HG02870 (cell line): ENCODE data around the gene PLPP3.

ENCODE experiments used
- ATAC-seq: cut with Tn5 transposase; IDR thresholded peaks from one replicate; pipeline ENCODE4 v1.9.1; 2021; ENCODE audit warnings: mild to moderate bottlenecking, moderate library complexity; ENCODE audit not compliant: unreplicated experiment

The PLPP3 gene

DNA sequence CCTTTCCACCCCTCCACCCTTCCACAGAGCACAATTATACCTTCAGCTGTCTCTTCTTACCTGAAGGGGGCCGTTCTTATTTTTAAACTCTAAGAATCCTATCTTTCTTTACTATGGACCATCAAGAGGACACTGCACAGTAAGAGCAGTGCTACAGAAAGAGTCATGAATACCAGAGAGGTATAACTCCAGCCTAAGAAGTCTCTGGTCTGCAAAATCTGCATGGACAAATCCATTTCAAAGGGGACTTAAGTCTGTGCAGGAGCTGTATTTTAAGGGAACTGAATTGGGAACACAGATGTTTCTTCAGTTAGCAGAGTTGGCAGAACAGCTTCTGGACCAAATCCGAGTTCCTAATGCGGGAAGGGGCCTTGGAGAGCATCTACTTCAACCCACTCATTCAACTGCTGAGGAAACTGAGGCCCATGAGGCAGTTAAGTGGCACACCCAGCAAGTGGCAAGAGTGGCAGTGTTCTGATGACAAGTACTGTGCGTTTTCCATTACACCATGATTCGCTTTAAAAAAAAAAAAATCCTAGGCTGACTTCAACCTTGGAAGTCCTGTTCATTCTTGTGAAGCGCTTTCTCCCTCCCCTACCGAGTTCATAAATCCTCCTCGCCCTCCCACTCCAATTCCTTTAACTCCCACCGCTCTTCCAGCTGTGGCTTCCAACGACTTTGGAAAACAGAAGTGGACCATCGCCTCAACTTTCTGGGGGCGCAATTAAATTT, 1.8 kb downstream of the PLPP3 start:
- ATAC-seq: no peak

DNA sequence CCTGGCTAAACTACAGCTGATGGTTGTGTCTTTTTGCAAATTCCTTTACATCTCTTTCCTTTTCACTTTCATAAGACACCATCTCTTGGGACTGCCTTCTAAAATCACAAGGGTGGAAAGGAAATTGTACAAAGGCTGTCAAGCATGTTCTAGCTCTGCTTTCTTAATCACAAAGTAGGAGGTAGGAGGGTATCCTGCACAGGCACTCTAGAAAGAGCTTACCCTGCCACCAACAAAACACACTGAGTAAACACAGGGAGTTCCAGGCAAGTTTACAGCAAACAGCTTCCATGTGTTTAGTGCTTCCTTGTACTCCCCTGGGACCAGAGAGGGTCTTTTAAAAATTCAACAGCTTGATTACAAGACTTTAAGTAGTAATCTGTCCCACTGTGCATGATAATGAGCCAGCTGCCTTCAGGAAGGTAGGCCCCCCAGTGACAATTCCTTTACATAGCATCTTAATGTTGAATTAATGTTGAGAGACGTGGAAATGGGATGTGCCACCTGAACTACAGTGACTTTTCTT, 2.4 kb downstream of the PLPP3 start:
- no peak for ATAC-seq

DNA sequence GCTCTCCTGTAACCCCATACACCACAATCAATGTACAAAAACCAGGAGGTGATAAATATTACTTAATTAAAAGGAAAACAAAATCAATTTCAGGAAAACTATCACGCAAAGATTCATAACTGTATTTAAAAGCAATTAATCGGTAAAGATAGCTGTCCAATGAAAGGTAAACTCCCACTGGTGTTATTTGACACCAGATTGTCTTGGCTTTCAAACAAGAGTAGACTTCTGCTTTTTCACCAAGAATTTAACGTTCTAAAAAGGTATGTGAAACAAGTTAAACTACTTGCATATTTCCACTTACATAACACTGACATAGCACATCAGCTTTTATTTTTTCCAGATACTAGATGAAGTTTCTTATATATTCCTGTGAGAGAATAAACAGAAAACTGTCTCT, 3.5 kb downstream of the PLPP3 start:
- ATAC-seq: no peak

DNA sequence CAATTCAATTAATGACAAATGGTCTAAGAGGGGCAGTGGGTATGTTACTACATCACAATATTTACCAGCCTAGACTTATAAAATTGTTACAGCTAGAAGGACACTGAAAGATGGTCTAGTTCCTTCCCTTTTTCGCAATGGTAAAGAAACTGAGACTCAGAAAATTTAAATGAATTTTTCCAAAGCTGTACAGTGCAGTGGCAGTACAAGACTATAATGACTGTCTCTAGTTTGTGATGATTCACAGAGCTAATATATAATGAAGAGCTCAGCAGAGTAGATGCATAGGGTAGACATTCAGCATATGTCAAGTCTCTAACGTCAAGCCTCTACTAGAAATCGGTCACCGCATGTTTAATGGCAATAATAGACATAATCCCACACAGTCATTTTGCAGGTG, 4.6 kb downstream of the PLPP3 start:
- ATAC-seq: no peak

DNA sequence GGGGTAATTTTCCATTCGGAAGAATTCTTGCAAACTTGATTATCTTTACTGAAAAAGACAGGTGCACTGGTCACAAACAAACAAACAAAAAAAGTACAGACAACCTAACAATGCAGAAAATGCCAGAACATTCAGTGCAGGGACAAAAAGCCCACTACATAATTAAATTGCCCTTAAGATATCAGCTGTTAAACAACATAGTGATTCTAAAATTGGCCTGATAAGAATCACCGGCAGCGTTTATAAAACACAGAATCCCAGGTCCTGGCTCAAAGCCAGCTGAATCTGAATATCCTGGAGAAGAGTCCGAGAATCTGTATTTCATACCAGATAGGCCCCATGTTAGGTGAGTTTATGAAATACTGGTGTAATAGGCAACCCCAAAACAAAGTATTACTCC, 6.1 kb downstream of the PLPP3 start:
- no peak for ATAC-seq

DNA sequence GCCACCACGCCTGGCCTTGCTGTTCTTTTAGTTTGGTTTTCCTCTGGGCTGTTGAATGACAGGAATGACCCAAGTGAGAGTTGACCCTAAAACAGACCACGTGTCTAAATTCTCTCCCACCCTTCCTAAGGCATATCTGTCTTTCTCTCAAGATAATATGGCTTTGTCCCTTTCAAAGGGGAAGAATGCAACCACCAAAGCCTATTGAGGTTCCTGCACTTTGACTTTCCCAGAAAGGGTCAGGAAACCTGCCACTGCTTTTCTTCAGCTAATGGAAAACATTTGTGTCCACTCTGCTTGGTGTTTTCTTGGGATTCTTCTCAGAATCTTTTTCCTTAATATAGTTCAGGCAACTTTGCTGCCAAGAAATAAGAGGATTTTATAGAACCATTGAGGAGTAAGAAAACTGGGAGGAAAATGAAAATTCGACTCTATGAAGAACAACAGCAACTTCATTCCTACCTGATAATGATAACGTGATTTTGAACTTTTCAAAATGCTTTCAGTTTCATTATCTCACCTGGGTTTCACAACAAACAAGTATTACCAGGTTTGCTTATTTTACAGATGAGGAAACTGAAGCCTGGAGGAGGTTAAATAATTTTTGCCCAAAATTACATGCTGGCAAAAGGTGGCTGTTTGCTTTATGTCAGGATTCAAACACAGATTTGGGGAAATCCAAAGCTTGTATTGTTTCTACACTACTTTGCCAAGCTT, 6.9 kb downstream of the PLPP3 start:
- no peak for ATAC-seq

DNA sequence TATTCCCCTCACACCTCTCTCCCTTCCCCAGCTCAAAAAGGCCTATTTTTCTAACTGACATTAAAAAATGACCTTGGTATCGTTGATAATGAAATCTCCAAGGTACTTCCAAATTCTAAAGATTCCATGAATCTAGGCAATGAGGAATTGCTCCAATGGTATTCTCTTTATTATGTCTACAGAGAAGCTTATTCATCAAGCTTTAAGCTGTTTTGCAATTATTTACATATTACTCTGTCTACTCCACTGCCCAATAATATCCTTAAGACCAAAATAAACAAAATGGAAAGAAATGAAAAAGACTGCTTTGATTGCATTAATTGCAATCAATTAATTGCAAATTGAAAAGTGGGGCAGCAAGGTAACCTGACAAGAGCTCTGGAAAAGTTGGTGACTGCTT, 7.9 kb downstream of the PLPP3 start:
- no peak for ATAC-seq

DNA sequence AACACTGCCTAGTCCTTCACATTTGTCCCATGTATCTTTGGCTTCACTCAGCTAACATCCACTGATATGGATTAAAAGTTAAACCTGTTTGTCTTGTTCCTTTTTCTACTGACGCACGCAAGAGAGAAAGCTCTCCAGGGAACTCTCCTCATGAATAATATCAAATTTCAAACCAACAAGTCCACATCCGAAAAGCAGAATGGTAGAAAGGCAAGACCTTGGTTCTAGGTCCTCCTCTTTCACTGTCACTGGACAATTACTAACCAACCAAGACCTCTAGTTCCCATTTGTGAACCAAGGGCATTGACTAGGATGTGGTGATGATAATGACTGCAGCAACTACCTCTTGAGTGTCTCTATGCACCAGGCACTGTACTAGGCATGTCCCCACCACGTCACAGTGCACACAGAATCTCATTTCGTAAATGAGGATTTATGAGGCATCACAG, 8.4 kb downstream of the PLPP3 start:
- no peak for ATAC-seq

DNA sequence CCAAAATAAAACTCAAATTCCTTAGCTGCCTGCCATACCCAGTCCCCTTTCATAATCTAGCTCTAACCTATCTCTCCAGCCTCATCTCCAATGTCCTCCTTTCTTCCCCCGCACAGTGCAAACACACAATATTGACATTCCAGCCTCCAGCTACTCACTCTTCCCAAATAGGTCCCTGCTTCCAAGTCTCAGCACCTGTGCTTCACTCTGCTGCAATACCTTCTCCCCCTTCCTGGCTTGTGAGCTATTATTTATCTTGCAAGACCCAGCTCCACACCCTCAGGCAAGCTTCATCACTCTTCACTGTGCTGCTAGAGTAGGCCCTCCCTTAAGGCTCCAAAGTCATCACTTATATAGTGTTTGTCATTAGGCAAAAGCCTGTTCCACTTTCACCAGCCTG, 9.7 kb downstream of the PLPP3 start:
- no peak for ATAC-seq

DNA sequence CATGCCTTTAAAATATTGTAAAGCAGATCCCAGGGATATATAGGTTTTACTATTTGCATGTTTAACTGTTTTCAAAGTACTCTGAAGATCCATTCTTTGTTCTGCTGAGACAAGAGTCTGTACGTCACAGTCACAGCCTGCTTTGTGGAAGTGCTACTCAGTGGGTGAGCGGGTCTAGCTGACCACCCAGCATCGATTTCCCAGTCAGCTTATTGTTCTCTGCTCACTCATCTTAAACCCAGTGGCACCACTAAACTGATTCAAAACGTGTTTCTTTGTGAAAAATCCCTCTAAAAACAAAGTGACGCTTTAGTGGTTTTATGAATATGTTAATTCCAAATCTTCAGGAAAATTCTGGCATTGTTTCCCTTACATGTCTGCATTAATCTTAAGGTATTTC, 12.4 kb downstream of the PLPP3 start:
- no peak for ATAC-seq

DNA sequence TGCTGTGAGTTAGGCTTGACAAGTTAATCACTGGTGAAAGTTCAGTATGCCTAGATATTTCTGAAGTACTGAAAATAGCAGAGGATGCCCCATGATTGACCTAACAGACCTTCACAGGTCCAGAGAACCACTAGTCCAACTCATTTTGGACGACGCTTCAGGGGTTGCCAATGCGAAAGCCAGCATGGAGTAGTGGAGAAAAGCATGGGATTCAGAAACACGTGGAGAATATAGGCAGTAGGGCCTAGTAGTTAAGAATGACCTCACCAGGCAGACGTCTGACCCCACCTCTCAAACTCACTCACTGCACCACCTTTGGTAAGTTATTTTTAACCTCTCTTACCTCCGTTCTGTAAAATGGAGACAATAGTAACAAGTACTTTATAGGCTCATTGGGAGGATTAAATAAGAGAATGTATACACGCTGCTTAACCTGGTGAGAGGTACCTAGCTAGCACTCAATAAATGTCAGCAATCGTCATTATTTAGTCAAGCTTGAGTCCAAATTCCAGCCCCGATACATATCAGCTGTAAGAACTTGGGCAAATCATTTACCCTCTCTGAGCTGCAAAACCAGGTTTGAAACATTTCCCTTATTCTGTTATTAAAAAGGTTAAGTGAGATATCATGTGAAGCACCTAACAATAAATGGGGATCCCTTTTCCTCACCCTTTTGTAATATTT, 13.2 kb downstream of the PLPP3 start:
- ATAC-seq: no peak

DNA sequence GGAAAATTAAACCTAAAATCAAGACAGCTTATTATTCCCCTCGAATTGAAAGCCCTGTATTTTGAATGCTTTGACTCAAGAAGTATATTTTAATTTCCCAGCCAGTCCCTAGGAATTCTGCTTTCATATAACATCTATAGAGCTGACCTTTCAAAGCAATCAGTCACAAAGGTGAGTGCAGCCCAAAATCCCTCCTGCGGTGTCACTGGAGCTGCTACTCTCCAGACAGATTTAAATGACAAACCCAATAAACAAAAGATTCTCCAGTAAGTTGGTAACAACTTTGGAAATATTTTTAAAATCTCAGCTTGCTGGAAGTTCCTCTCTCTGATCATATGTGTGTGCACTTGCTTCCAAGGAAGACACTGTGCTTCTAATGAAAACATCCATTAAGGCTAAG, 14.7 kb downstream of the PLPP3 start:
- ATAC-seq: no peak

DNA sequence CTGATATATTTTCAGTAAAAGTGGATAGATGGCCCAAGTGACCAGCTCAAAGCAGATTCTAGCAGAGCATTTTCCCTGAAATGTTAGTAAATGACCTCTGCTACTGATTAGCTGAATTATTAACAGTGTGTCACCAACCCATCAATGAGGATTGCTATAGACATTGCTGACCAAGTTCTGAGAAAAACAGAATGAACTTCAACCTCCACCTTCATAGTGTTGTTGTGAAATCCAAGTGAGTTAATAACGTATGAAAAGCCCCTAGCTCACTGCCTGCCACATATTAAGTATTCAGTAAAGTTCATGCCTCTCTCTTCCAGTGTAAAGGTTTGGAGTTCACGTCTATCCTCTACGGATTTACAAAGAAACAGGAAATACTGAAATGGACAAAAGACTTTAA, 15.8 kb downstream of the PLPP3 start:
- no peak for ATAC-seq

DNA sequence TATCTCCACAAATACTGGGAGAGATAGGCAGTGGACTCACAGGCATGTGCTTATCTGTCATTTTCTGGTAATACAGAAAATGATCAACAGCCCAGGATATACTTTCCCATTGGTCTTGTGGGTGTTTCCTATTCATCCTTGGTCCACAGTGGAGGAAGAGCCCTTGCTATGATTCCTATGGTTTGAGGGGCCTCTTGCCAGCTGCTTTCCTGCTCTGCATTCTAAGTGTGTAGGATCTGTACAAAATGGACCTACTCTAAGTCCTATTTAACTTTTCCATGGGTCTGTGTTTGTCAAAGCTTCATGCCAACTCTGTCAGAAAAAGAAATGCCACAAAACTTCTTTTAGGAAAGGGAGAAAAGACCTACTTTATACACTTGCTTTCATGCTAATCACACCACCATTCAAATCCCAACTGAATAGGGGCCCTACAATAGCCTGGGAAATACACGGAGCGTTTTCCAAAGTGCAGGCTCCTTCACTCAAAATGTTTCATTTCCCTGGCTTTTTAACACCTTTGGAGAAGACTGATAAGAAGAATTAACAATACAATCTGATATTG, 16.4 kb downstream of the PLPP3 start:
- ATAC-seq: no peak

DNA sequence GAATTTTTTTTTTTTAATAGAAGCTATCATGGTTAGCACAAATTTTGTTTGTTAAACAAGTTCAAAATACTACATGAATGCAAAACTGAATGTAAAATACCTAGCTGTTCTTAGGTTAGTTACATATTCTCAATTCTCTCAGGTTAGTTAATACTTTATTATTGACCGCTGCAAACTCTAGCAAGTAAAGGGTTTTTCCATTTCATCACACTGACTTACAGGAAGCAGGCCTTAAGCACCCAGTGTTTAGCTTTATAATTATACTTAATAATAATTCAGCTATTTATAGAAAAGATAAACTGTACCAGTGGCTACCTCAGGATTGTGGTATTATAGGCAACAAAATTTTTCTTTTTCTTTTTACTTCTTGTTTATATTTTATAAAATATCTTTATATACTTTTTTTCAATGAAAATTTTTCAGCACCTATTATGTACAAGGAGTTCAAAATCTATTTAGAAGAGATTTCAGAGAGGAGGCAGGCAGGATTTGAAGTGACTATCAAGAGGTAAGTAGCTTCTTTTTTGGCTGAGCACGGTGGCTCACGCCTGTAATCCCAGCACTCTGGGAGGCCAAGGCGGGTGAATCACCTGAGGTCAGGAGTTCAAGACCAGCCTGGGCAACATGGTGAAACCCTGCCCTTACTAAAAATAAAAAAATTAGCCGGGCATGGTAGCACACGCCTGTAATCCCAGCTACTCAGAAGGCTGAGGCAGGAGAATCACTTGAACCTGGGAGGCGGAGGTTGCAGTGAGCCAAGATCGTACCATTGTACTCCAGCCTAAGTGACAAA, 17.9 kb downstream of the PLPP3 start:
- ATAC-seq: no peak

DNA sequence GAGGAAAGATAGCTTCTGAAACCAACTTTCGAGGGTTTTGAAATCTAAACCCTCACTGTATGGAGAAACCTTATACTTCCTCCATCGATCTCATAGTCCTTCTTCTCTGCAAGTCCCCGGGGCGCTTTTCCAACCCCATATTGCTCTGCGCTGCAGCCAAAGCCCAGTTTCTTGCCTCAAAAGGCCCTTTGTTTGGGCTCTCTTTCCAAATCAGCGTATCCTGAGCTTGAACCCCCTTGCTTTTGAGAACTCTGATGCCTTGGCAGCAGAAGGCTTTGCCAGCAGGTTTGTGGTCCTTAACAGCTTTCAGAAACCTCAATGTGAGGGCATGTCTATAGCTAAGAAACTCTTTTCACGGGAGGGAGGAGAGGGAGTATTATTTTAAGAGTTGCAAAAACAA, 21.6 kb downstream of the PLPP3 start:
- no peak for ATAC-seq

DNA sequence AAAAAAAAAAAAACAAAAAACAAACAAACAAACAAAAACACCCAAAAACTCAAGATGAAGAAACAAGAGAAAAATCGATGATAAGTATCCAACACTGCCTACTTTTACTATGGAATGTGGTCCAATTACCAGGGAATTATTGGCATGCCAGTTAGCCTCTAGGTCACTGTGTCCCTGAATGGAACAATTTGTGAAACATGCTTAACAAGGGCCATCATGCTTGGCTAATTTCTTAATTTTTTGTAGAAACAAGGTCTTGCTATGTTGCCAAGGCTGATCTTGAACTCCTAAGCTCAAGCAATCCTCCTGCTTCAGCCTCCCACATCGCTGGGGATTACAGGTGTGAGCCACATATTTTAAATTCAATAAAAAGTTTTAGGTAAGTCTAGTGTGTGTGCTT, 23.9 kb downstream of the PLPP3 start:
- ATAC-seq: no peak

DNA sequence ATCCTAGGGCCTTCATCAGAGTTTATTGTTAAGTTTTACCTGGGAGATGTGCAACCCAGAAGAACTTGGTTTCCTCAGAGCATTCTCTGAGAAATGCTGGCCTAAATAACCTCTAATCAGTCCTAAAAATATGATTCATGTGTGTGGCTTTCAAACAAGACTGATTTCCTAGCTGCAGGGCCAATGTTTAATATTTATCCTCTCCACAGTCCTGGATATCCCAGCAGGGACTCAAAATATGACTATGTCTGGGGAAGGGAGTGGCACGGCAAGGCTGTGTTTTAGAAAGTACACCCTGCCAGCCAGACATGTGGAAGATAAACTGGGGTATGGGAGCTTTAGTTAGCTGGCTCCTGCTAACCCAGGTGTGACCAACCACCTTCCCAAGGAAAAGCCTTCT, 26.3 kb downstream of the PLPP3 start:
- no peak for ATAC-seq

DNA sequence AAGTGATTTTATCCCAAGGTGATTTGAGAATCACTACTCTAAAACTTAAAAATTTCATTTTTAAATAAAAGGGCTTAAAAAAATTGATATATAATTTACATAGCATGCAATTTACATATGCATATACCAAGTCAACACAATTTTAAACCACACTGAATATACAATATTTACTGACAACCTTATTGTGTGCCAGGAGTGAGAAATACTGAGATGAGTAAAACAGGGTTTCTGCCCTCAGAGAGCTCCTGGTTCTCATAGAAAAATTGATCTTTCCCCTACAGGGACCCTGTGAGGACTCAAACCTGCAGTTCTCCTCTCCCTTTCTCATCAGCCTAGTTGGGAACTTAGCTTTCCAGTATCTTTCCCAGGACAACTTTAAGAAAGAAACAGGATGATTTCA, 27.0 kb downstream of the PLPP3 start:
- no peak for ATAC-seq

DNA sequence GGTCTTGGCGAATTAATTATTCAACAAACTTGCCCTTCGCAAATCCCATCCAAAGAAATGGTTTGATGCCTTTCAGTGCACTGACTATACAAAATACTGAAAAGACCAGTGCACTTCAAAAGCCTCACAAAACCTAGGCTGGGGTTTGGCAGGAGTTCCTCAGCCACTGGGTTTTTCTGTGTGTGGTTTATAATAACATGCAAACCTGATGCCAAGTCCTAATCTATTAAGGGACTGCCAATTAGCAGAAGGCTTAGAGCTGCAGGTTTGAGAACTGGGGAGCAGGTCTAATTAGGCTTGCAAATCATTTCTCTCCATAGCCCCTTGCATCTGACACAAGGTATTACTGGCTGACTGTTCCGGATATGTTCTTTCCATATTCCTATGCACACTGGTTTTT, 27.7 kb downstream of the PLPP3 start:
- ATAC-seq: no peak

DNA sequence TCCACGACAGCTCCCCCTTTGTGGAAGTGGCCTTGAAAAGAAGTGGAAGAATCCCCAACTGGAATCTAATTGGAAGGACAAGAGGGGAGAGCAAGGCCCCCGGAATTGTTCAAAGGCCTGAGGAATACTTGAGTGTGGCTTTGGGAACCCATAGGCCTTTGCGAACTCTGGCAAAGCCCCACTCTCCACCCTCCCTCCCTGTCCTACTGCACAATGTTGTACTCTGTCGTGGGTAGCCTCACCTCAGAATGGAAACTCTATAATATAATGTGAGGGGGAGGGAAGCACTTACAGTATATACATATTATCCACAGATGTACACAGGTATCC, 28.5 kb downstream of the PLPP3 start:
- no peak for ATAC-seq
